ENCODE measurements around the gene PLA2G1B. TPM values are rescaled to one million over a fixed set of nuclear protein-coding genes. Genes with fewer than 3 reads are reported as not detected.
"Not testable (repeated sequence)": the region's sequence is repeated elsewhere in the genome, so short reads cannot be mapped to it uniquely, and the experiment has no call there.

The PLA2G1B gene
- total RNA-seq, 1 donor from 2014 or later = not detected

DNA sequence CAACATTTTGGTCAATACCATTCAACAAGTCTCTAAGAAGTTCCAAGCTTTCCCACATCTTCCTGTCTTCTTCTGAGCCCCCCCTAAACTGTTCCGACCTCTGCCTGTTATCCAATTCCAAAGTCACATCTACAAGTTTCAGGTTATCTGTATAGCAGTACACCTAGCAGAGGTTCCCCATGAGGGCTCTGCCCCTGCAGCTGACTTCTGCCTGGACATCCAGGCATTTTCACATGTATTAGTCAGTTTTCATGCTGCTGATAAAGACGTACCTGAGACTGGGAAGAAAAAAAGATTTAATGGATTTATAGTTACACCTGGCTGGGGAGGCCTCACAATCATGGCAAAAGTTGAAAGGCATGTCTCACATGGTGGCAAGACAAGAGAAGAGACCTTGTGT, 10.2 kb upstream of the PLA2G1B start:
- intact Hi-C loops (cut with DNase I) = no loop called here
- ATAC-seq (ENCODE audit: poor library complexity) (no peak), DNase-seq (no peak)

- DNase-seq; intact Hi-C loops (cut with DNase I); ATAC-seq (ENCODE audit: poor library complexity): not testable (repeated sequence)
These were observed 8.8 kb upstream of the PLA2G1B start for GRCh38 chr12:120336392-120336791.

DNA sequence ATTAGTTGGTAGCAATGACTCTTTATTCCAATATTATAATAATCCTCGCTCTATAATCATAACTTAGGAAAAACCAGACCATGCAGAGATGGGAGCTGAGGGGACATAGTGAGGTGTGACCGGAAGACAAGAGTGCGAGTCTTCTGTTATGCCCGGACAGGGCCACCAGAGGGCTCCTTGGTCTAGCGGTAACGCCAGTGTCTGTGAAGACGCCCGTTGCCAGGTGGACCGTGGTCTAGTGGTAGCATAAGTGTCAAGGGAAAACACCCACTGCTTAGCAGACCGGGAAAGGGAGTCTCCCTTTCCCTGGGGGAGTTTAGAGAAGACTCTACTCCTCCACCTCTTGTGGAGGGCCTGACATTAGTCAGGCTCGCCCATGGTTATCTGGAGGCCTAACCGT, 7.9 kb upstream of the PLA2G1B start:
- peak; percentile 74 for DNase-seq
- intact Hi-C loops (cut with DNase I); ATAC-seq (ENCODE audit: poor library complexity): not testable (repeated sequence)

GRCh38 chr12:120332523-120332922, 4.9 kb upstream of the PLA2G1B start:
- no peak for DNase-seq
- intact Hi-C loops (cut with DNase I) = no loop called here
- no peak for ATAC-seq (ENCODE audit: poor library complexity)

DNA sequence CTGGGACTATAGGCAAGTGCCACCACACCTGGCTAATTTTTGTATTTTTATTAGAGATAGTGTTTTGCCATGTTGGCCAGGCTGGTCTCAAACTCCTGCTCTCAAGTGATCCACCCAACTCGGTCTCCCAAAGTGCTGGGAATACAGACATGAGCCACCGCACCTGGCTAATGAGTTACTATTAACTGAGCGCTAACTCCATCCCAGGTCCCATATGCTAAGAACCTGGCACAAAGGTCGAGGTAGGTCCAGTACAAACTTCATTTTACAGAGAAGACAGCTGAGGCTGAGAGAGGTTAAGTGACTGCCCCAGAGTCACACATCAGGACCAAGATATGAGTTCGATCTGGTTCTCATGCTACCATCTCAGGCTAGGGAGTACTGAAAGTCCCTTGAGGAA, 4.5 kb upstream of the PLA2G1B start:
- no peak for DNase-seq
- intact Hi-C loops (cut with DNase I) = no loop called here
- no peak for ATAC-seq (ENCODE audit: poor library complexity)

GRCh38 chr12:120331390-120331789, 3.8 kb upstream of the PLA2G1B start:
- ATAC-seq (ENCODE audit: poor library complexity) (no peak), DNase-seq (no peak)
- intact Hi-C loops (cut with DNase I) = no loop called here

DNA sequence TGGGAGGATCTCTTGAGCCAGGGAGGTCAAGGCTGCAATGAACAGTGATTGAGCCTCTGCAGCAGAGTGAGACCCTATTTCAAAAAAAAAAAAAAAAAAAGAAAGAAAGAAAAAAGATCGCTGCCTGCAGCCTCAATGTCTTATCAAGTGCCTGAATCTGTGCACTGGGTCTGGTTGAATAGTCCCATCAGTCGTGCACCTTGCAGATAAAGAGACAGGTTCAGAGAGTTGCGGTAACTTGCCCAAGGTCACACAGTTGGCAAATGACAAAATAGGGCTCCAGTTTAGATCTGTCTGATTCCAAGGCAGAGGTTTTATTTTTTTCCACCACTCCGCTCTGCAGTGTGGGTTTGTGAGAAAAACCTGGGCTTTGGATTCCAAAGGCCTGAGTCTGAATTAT, 649 bp upstream of the PLA2G1B start:
- DNase-seq = no peak
- ATAC-seq (ENCODE audit: poor library complexity) = no peak
- intact Hi-C loops (cut with DNase I) = loop anchor here (10.0 kb wide), 1 partner anchor 107 kb away; the partner anchor contains the start of gene COX6A1

GRCh38 chr12:120324841-120325417, 2.6 kb downstream of the PLA2G1B start:
- intact Hi-C loops (cut with DNase I) = loop anchor here (10.0 kb wide), 1 partner anchor 110 kb away; the partner anchor contains the start of gene COX6A1
- no peak for DNase-seq
- ATAC-seq (ENCODE audit: poor library complexity) = no peak

- intact Hi-C loops (cut with DNase I) = loop anchor here (10.0 kb wide), 1 partner anchor 111 kb away; the partner anchor contains the start of gene COX6A1
- no peak for ATAC-seq (ENCODE audit: poor library complexity)
These were observed 3.8 kb downstream of the PLA2G1B start for GRCh38 chr12:120323772-120324171.

DNA sequence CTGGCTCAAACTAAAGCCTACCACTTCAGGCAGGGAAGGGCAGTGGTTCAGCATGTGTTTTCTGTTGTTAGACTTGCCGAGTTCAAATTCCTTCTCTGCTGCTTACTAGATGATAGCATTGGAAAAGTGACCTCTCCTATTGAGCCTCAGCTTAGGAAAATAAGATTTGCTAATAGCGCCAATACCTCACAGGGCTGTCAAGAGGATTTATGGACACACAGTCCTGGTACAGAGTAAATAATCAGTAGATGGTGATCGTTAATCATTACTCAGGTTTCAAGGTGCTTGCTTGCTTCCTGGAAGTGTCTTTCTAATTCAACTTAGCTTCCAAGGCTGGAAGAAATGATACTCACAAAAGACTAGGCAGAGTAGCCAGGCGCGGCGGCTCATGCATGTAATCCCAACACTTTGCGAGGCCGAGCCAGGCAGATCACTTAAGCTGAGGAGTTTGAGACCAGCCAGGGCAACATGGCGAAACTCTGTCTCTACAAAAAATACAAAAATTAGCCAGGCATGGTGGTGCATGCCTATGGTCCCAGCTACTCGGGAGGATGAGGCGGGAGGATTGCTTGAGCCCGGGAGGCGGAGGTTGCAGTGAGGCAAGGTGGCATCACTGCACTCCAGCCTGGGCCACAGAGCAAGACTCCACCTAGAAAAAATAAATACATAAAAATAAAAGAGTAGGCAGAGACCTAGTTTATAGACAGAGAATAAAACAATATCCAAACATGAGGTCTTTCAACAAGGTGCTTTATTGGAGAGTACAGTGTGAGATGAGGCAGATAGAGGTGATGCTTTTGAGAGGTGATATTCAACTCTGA, 6.0 kb downstream of the PLA2G1B start:
- ATAC-seq (ENCODE audit: poor library complexity) = no peak
- intact Hi-C loops (cut with DNase I) = loop anchor here (10.0 kb wide), 1 partner anchor 113 kb away; the partner anchor contains the start of gene COX6A1
- no peak for DNase-seq

More at GRCh38 chr12:120323772-120324171, 3.8 kb downstream of the PLA2G1B start:
- DNase-seq = no peak

DNA sequence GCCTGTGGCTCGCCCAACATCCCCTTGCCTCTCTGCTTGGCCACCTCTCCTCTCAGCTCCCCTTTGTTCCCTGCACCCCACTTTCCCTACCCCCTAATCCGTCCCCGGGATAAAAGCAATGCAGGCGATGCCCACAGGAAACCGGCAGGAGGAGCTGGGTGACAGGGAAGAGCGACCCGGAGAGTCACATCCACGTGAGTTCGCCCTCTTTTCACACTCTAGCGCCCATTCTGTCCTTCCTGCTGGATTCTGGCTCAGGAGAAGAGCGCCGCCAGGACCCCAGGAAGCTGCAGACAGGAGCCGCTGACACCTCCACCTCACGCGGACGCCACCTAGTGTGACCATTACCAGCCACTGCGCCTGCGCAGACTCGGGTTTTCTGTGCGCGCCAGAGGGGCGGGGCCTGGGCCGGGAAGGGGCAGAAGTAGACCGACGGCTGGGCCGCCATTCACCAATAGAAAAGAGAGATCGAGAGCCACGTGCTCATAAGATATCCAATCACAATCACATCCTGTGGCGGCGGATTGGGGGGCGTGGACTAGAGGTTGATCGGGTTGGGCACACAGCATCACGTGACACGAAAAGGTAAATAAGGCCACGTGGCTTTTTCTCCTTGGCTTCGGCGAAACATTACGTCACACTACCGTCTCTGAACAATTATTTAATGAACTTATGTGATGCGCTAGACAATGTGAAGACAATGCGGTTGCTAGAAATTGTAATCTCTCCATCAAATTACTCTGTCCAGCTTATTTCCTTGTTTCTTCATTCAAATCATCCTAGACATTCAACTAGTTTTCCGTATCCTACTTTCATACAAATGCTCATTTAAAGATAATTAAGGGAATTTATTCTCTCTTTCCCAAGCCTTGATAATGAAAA, 10.1 kb downstream of the PLA2G1B start:
- peak; percentile 99 for ATAC-seq (ENCODE audit: poor library complexity)
- intact Hi-C loops (cut with DNase I) = no loop called here
- DNase-seq = peak; percentile 100

DNA sequence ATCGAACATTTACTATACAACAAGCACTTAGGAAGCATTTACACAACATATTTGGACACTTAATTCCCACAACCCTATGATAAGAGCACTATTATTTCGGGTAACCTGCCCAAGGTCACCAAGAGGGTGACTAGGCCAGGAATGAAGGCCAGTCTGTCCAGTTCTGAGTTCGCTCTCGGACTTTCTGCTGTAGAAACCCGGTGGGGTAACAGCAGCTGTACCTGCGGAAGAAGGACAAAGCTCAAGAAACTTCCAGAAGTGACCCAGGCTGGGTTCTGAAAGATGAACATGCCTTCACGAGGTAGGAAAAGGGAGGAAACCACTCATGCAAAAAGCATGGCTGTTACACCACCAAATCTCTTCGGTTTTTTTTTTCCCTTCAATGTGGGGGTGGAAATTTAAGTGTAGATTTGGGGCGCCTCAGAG, 10.8 kb downstream of the PLA2G1B start:
- ATAC-seq (ENCODE audit: poor library complexity) = no peak

DNA sequence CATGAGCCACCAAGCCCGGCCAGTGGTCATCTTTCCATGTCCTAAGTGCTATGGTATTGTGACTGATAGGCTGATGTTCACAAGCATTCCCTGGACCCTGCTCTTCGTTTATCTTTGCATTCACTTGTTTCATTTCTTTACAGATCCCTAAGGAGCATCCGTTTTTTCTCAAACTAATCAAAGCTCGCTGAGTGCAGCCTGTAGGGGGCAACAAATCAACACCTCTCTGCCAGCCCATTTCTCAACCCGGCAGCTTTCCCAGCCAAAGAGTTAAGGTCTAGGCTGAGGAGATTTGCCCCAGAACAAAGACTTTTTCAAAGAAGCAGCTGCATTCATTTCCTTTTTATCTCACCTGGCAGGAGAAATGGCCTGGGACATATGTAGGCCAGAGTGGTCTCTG, 13.4 kb downstream of the PLA2G1B start:
- no peak for DNase-seq
- ATAC-seq (ENCODE audit: poor library complexity) = no peak
- intact Hi-C loops (cut with DNase I) = no loop called here

More for the DNA sequence above, 10.8 kb downstream of the PLA2G1B start:
- intact Hi-C loops (cut with DNase I) = no loop called here
- no peak for DNase-seq

DNA sequence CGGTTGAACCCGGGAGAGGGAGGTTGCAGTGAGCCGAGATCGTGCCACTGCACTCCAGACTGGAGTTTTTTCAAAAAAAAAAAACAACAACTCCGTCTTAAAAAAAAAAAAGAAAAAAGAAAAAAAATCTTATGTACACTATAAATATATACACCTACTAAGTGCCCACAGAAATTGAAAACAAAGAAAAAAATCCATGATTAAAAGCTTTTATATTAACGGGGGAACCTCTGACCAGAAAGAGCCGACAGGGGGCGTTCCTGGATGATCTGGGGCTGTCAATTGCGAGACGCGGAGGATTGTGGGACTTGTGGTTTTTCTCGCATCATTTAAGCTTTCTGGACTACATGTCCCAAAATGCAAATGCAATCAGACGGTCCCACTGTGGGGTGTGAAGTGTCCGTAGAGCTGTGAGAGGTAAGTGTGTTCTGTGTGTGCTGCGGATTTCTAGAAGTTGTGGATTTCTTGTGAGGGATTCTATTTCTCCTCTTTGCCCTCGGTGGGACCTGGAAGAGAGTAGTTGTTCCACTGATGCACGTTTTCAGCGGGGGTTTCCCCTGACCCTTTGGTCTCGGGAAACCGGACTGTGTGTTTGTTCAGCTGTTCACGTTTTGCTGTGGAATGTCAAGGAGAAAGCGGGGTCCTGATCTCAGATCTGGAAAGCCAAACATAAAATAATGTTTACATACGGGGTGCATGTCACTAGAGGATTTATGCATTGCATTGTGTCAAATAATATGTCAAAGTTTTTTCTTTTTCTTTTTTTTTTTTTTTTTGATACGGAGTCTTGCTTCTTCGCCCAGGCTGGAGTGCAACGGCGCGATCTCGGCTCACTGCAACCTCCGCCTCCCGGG, 25.4 kb downstream of the PLA2G1B start, which contains the start of gene SIRT4:
SIRT4 (plus strand) TSS at position 360 of the 854 bp plus-strand sequence. CDS start 1,241 bp downstream, outside the sequence.
- ATAC-seq (ENCODE audit: poor library complexity) (peak; percentile 97), DNase-seq (peak; percentile 91)
- intact Hi-C loops (cut with DNase I) = no loop called here

DNA sequence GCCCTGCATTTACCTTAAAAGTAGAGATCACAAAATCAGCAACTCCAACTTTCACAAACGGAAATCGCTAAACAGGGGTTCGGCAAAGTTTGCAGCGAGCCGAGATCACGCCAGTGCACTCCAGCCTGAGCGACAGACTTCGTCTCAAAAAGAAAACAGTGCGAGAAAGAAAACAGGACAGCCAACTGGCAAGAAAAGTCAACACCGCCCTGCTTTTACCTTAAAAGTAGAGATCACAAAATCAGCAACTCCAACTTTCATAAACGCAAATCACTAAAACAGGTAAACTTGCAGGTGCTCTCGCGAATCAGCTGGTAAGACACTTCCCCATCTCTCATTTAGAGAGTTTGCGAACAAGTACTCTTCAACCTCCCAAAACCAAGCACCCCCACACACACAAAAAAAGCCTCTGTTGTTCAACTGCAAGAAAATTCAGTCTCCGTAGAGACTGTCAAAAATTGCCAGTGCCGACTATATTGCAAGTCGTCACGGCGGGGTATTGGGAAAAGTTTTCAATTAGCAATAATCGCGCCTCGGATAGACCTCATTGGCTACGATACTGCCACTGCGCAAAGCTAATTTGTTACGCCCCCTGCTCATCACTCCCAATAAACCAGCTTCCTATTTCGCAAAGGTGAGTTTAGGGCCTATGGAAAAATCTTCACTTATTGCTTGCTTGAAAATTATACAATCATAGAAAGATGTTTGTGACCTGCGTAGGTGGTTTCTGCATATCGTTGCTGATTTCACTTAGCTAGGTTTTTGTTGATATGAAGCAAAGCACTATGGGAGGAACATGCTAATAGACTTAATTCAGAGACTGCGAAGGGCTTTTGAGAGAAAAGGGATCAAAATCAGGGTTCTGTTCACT, 34.7 kb downstream of the PLA2G1B start, which contains the start of gene RNU4-1:
RNU4-1 (minus strand) TSS at position 577 of the 871 bp plus-strand sequence.
- ATAC-seq (ENCODE audit: poor library complexity) (peak; percentile 73), DNase-seq (peak; percentile 59)
- intact Hi-C loops (cut with DNase I) = no loop called here

DNA sequence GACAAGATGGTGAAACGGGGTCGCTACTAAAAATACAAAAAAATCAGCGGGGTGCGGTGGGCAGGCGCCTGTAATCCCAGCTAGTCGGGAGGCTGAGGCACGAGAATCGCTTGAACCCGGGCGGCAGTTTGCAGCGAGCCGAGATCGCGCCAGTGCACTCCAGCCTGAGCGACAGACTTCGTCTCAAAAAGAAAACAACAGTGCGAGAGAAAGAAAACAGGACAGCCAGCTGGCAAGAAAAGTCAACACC, 35.2 kb downstream of the PLA2G1B start:
- intact Hi-C loops (cut with DNase I) = no loop called here
- peak; percentile 11 for ATAC-seq (ENCODE audit: poor library complexity)
- no peak for DNase-seq

DNA sequence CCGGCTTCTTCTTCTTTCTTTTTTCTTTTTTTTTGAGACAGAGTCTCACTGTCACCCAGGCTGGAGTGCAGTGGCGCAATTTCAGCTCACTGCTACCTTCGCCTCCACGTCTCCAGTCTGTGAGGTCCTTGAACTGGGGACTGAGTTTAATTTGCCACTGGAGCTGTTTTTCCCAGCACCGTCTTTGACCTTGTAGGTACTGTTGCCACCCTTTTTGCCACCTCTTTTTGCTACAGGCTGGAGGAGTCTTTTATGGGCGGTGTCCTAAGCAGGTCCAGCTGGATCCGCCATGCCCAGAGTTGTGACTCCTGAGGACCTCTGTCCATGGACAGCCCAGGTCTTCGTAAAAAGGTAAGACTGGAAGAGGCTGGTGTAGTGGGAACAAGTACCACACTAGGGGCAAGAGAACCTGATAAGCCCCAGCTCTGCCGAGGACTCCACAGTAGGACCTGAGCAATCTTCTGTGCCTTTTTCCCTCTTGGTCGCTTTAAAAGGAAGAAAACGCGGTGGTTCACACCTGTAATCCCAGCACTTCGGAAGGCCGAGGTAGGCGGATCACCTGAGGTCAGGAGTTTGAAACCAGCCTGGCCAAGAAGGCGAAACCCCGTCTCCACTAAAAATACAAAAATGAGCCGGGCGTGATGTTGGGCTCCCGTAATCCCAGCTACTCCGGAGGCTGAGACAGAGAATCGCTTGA, 36.8 kb downstream of the PLA2G1B start:
- DNase-seq (no peak), ATAC-seq (ENCODE audit: poor library complexity) (no peak)
- intact Hi-C loops (cut with DNase I) = no loop called here
